HG02610 (cell line): Measurements from ENCODE around the gene CHST7.
A peak's percentile ranks its signal among the peaks of the same experiment; 100 is the strongest.

Experiments
- ATAC-seq: cut with Tn5 transposase; IDR thresholded peaks from one replicate; pipeline ENCODE4 v1.9.1; 2021; ENCODE audit warnings: mild to moderate bottlenecking, moderate library complexity; ENCODE audit not compliant: unreplicated experiment

The CHST7 gene

GRCh38 chrX:46602468-46603102 is 29.0 kb downstream of the CHST7 start:
- no peak for ATAC-seq

GRCh38 chrX:46607916-46608315 is 34.4 kb downstream of the CHST7 start:
- no peak for ATAC-seq

GRCh38 chrX:46610070-46610658 is 36.6 kb downstream of the CHST7 start:
- no peak for ATAC-seq

- no peak for ATAC-seq
Observed at GRCh38 chrX:46611658-46612362, 38.2 kb downstream of the CHST7 start.

GRCh38 chrX:46617906-46618305 is 44.3 kb downstream of the CHST7 start:
- no peak for ATAC-seq

- ATAC-seq = no peak
Observed at GRCh38 chrX:46618947-46619346, 45.4 kb downstream of the CHST7 start.

- no peak for ATAC-seq
Observed at GRCh38 chrX:46620505-46620904, 46.9 kb downstream of the CHST7 start.

- no peak for ATAC-seq
Observed at GRCh38 chrX:46621572-46621971, 48.0 kb downstream of the CHST7 start.

GRCh38 chrX:46624090-46624786 is 50.7 kb downstream of the CHST7 start:
- no peak for ATAC-seq

- ATAC-seq = no peak
Observed at GRCh38 chrX:46626566-46626965, 53.0 kb downstream of the CHST7 start.

GRCh38 chrX:46627062-46627461 is 53.5 kb downstream of the CHST7 start:
- ATAC-seq = no peak

GRCh38 chrX:46627711-46628419 is 54.3 kb downstream of the CHST7 start:
- ATAC-seq = peak; percentile 3

GRCh38 chrX:46628460-46629371 is 55.2 kb downstream of the CHST7 start:
- peak; percentile 92 for ATAC-seq

GRCh38 chrX:46630141-46630540 is 56.6 kb downstream of the CHST7 start:
- no peak for ATAC-seq

- ATAC-seq = no peak
Observed at GRCh38 chrX:46634577-46634976, 61.0 kb downstream of the CHST7 start.

- no peak for ATAC-seq
Observed at GRCh38 chrX:46635186-46635585, 61.6 kb downstream of the CHST7 start.

GRCh38 chrX:46636223-46636622 is 62.7 kb downstream of the CHST7 start:
- ATAC-seq = no peak

- peak; percentile 75 for ATAC-seq
Observed at GRCh38 chrX:46637938-46638337, 64.4 kb downstream of the CHST7 start.

GRCh38 chrX:46642145-46642544 is 68.6 kb downstream of the CHST7 start:
- ATAC-seq = no peak

- ATAC-seq = no peak
Observed at GRCh38 chrX:46643636-46644035, 70.1 kb downstream of the CHST7 start.
